Neural crest cell (in vitro differentiated cells): ENCODE data around the gene RNASE7. TPM values are rescaled to one million over a fixed set of nuclear protein-coding genes. Genes with fewer than 3 reads are reported as not detected.
A peak's percentile ranks its signal among the peaks of the same experiment; 100 is the strongest.

Source experiments
- DNase-seq: peaks from one replicate; pipeline ENCODE4 v3.0.0; 2021; ENCODE audit warnings: low read depth, mixed read lengths, low spot score
- H3K27ac Mint-ChIP-seq: one replicate; pipeline ENCODE4 v1.8.0; 2021; ENCODE audit warnings: mild to moderate bottlenecking, mixed read lengths; ENCODE audit not compliant: unreplicated experiment
- H3K27me3 Mint-ChIP-seq: 2 replicates; pipeline ENCODE4 v1.8.0; 2021; ENCODE audit warnings: low read depth, mild to moderate bottlenecking, mixed read lengths
- H3K36me3 Mint-ChIP-seq: 2 replicates; pipeline ENCODE4 v1.8.0; 2021; ENCODE audit warnings: low read depth, mild to moderate bottlenecking, mixed read lengths
- H3K4me1 Mint-ChIP-seq: 2 replicates; pipeline ENCODE4 v1.8.0; 2021; ENCODE audit warnings: mixed read lengths
- H3K4me3 Mint-ChIP-seq: one replicate; pipeline ENCODE4 v1.8.0; 2021; ENCODE audit warnings: mild to moderate bottlenecking, mixed read lengths
- H3K9me3 Mint-ChIP-seq: 2 replicates; pipeline ENCODE4 v1.8.0; 2021; ENCODE audit warnings: mixed read lengths
- total RNA-seq: library from RNA; stranded (reverse); gene quantifications from 2 replicates; pipeline ENCODE4 v1.2.1, GENCODE V29; 2021
- TF ChIP-seq, protein P1 (sequence below): fragments of 200-600 bp; sonication (generic); conservative IDR thresholded peaks from 2 replicates; pipeline ENCODE4 v1.5.0; 2021; ENCODE audit warnings: antibody characterized with exemption, mild to moderate bottlenecking

RNASE7 gene
- total RNA-seq, 1 donor from 2014 or later: not detected

DNA sequence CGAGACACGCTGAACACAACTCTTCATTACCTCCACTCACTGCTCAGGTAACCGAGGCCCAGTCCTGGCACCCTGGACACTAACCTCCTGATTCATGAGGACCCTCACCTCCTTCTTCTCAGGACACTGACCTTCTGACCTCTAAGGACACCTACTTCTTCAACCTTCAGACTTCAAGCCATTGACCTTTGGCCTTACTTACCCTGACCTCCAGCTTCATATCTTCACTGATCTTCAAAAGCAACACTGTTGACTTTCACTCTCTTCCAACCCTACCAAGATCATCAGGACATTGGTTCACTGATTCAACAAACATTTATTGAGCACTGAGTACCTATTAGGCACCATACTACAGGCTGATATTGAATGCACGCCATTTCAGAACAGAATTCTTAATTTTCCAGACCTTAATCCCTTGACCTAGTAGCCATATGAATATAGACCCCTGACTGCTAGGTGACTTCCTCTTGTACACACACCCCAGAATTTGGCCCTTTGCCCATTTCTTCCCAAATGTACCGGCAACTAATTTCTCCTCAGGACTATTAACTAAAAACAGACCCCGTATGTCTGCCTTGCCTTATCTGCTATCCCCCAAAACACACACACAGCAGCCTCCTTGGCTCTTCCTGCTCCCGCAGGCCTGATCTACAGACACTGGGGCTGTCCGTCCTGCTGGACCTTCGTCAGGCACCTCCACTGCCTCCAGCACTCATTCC, 33.7 kb downstream of the RNASE7 start:
- Mint-ChIP-seq H3K36me3 (peaks cover 20% of the 10 kb centered on the region), H3K9me3 (no peaks in the 10 kb centered on the region), H3K4me3 (peak overlapping the region; percentile 42), H3K27me3 (no peaks in the 10 kb centered on the region), H3K27ac (peak overlapping the region; percentile 2), H3K4me1 (peaks cover 35% of the 10 kb centered on the region)
- TF ChIP-seq, protein P1, sequence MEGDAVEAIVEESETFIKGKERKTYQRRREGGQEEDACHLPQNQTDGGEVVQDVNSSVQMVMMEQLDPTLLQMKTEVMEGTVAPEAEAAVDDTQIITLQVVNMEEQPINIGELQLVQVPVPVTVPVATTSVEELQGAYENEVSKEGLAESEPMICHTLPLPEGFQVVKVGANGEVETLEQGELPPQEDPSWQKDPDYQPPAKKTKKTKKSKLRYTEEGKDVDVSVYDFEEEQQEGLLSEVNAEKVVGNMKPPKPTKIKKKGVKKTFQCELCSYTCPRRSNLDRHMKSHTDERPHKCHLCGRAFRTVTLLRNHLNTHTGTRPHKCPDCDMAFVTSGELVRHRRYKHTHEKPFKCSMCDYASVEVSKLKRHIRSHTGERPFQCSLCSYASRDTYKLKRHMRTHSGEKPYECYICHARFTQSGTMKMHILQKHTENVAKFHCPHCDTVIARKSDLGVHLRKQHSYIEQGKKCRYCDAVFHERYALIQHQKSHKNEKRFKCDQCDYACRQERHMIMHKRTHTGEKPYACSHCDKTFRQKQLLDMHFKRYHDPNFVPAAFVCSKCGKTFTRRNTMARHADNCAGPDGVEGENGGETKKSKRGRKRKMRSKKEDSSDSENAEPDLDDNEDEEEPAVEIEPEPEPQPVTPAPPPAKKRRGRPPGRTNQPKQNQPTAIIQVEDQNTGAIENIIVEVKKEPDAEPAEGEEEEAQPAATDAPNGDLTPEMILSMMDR: no peak
- no peak for DNase-seq

DNA sequence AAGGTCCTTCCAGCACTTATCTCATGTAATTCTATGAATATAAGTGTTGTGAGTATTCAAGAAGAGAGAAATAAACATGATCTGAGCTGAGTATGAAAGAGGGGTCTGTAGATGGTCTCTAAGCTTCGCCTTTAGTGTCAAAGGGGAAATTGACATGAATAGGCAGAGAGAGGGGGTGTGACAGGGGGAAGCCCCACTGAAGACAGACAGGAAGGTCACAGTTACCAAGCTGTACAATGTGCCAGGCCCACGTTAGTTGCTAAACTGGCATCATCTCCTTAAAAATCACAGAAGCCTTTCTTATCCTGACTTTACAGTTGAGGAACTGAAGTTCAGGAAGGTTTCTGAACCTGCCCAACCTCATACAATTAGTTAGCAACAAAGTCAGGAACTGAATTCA, 35.5 kb downstream of the RNASE7 start:
- Mint-ChIP-seq H3K36me3 (peaks cover 24% of the 10 kb centered on the region), H3K9me3 (no peaks in the 10 kb centered on the region), H3K27ac (no peak overlapping the region), H3K27me3 (peaks cover 3% of the 10 kb centered on the region), H3K4me1 (peaks cover 18% of the 10 kb centered on the region), H3K4me3 (peak overlapping the region; percentile 13)
- no peak for DNase-seq
- TF ChIP-seq, protein P1: no peak

DNA sequence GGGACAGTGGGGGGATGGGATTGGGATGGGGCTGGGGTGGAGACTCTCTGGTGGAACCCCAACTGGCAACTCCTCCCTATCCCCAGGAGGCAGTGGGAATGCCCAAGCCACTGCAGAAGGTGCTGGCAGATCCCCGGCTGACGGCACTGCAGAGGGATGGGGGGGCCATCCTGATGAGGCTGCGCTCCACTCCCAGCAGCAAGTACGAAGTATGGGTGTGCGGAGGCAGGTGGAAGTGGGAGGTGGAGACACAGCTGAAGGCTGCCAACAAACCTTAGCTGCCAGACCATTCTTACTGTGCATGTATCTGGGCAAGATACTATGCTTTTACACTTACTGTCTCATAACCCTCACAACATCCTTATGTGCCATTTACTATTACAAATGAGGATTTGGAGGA, 36.1 kb downstream of the RNASE7 start:
- DNase-seq: no peak
- Mint-ChIP-seq H3K4me1 (peaks cover 15% of the 10 kb centered on the region), H3K36me3 (peaks cover 26% of the 10 kb centered on the region), H3K9me3 (no peaks in the 10 kb centered on the region), H3K4me3 (no peak overlapping the region), H3K27ac (no peak overlapping the region), H3K27me3 (peaks cover 3% of the 10 kb centered on the region)
- TF ChIP-seq, protein P1: no peak

DNA sequence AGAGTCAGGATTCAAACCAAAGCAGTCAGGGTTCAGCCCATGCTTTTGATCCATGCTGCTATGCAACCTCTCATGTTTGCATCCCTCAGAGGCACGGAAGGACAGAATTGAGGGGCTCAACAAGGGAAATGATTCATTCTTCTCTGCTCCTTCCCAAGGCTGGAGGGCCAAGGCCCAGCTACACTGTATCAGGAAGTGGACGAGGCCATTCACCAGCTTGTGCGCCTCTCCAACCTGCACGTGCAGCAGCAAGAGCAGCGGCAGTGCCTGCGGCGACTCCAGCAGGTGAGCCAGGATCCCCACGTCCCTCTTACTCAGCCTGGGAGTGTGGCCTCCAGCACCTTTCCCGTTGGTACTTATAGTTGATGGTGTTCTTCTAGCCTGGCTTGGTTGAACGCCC, 36.6 kb downstream of the RNASE7 start:
- H3K36me3 Mint-ChIP-seq: peaks cover 22% of the 10 kb centered on the region
- H3K27ac Mint-ChIP-seq: no peak overlapping the region

DNA sequence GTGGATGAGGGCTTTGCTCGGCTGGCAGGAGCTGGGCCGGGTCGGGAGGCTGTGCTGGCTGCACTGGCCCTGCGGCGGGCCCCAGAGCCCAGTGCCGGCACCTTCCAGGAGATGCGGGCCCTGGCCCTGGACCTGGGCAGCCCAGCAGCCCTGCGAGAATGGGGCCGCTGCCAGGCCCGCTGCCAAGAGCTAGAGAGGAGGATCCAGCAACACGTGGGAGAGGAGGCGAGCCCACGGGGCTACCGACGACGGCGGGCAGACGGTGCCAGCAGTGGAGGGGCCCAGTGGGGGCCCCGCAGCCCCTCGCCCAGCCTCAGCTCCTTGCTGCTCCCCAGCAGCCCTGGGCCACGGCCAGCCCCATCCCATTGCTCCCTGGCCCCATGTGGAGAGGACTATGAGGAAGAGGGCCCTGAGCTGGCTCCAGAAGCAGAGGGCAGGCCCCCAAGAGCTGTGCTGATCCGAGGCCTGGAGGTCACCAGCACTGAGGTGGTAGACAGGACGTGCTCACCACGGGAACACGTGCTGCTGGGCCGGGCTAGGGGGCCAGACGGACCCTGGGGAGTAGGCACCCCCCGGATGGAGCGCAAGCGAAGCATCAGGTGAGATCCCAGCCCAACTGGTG, 39.5 kb downstream of the RNASE7 start:
- Mint-ChIP-seq H3K27ac (no peak overlapping the region), H3K36me3 (peaks cover 27% of the 10 kb centered on the region)

More for the DNA sequence above, 36.6 kb downstream of the RNASE7 start:
- Mint-ChIP-seq H3K9me3 (no peaks in the 10 kb centered on the region), H3K4me3 (no peak overlapping the region), H3K27me3 (peaks cover 3% of the 10 kb centered on the region), H3K4me1 (peaks cover 11% of the 10 kb centered on the region)
- DNase-seq: no peak
- TF ChIP-seq, protein P1: no peak

More for the DNA sequence above, 39.5 kb downstream of the RNASE7 start:
- DNase-seq: no peak
- Mint-ChIP-seq H3K4me1 (peaks cover 9% of the 10 kb centered on the region), H3K9me3 (no peaks in the 10 kb centered on the region), H3K27me3 (peaks cover 6% of the 10 kb centered on the region), H3K4me3 (peak overlapping the region; percentile 65)
- TF ChIP-seq, protein P1: no peak
